CD4-positive, alpha-beta T cell treated with Interleukin-2 at 100 ng/mL for 4 hours (primary cell): ENCODE results near the gene SAT2.
"Not testable (repeated sequence)": the region's sequence is repeated elsewhere in the genome, so short reads cannot be mapped to it uniquely, and the experiment has no call there.

Experiments used
- DNase-seq: peaks from one replicate; pipeline ENCODE4 v3.0.0-alpha.2; 2020; ENCODE audit warnings: low spot score

Gene SAT2

DNA sequence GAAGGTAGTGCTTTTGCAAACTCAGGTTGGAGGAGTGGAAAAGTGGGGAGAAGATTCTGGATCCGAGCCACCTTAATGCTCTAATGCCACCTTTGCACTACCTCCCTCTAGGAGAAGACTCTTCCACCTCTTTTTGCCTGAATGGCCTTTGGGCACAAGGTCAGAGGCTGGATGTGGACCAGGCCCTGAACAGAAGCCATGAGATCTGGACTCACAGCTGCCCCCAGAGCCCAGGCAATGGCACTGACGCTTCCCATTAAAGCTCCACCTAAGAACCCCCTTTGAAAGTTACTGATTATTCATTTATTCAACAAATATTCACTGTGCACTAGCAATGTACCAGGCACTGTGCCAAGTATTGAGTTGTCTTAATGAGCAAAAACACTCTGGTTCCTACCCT lies 5.5 kb upstream of the SAT2 start:
- DNase-seq, result no peak

DNA sequence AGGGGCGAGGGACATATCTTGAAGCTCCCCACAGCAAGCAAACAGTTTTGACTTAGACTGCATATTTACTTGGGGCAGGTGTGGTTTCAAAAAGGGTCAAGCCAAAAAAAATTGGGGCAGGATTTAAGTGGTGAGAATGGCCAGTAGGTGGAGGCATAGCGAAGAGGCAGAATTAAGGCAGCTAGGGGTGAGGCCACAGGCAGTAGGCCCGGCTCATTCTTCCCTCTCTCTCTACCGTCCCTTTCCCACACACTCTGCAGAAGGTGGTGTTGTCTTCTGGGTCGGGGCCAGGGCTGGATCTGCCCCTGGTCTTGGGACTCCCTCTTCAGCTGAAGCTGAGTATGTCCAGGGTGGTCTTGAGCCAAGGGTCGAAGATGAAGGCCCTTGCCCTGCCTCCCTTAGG lies 4.9 kb upstream of the SAT2 start:
- DNase-seq, result peak; percentile 36

DNA sequence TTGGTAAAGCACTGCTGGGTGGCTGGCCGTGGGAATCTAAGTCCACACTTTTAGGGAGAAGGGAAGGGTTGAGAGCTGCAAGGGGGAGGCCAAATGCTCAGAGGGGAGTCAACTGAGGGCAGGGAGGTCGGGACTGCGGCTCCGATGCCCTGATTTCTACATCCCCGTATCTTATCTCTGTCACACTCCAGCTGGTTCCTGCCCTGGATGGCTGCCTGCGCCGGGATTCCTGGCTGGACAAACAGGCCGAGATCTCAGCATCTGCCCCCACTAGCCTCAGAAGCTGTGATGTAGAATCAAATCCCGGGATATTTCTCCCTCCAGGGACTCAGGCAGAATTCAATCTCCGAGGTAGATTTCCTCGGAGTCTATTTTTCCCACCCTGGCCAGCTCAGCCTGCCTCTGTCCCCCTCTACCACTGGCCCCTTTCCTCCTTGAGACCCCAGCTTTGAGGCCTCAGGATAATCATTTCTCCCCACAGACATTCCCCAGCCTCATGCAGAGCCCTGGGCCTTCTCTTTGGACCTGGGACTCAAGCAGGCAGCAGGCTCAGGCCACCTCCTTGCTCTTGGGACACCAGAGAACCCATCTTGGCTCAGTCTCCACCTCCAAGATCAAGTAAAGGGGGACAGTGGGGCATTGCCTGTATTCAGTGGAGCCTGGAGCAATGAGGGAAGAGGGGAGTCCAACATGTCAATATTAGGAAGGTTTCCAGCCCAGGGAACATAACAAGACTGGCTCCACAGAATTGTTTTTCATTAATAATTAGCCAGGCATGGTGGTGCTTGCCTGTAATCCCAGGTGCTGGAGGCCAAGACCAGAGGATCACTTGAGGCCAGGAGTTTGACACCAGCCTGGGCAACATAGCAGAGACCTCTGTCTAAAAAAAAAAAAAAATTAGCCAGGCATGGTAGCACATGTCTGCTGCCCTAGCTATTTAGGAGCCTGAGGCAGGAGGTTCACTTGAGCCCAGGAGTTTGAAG lies 4.1 kb upstream of the SAT2 start:
- DNase-seq, result no peak

DNA sequence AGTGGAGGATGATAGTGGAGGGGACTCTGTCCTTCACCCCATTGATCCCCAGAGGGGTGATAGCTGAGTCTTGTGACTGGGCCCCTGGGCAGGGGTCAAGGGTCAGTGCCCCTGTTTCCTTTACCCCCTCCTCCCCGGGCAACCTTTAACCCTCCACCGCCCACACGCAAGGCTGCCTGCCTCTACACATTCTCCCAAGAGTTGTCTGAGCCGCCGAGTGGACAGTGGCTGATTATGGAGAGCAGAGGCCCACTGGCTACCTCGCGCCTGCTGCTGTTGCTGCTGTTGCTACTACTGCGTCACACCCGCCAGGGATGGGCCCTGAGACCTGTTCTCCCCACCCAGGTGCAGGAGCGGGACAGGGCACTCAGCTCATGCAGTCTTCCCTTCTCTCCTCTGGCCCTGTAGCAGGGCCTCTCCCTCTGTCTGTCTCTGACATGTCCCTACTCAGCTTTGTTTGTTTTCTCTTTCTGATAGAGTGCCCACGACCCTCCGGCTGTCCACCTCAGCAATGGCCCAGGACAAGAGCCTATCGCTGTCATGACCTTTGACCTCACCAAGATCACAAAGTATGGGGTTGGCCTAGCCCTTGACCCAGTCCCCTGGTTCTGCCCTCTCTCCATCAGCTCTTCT lies 2.4 kb upstream of the SAT2 start, which contains the start of gene SHBG:
SHBG (plus strand) TSS at position 197 of the 633 bp plus-strand sequence; CDS start at position 235, 38 bp downstream.
- no peak for DNase-seq

DNA sequence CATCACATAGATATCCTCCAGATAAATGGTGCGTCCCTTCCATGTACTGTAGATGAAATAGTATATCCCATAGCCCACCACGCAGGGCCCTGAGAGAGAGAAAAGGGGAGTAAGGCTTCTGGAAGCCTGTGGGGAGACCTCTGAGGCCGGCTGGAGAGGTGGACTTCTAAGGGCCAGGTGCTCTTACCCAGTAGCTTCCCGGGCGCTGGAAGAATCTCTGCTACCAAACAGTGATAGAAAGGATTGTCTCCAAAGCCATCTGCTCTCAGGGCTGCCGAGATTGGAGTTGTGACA lies 718 bp downstream of the SAT2 start:
- no peak for DNase-seq

DNA sequence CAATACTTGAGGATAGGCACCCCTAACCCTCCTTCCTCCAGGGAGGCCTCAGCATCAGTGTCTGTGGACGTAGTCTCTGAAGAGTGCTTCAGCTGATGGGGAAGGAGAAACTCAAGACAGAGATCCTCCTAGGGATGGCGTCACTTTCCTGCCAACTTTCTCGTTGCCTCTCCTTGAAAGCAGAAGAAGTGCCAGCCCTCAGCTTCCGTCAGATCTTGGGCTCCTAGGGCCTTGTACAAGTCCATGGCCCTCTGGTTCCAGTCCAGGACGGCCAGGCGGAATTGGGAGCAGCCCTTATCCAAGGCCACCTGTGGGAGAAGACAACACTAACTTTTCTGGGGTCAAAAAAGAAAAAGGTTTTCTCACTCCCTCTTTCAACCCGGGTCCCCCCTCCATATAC lies 1.3 kb downstream of the SAT2 start:
- no peak for DNase-seq

DNA sequence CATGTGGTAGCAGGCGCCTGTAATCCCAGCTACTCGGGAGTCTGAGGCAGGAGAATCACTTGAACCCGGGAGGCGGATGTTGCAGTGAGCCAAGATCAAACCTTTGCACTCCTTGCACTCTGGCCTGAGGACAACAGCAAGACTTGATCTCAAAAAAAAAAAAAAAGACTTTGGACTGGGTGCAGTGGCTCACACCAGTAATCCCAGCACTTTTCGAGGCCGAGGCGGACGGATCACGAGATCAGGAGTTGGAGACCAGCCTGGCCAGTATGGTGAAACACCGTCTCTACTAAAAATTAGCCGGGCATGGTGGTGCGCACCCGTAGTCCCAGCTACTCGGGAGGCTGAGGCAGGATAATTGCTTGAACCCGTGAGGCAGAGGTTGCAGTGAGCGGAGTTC lies 1.9 kb downstream of the SAT2 start:
- DNase-seq, result not testable (repeated sequence)

DNA sequence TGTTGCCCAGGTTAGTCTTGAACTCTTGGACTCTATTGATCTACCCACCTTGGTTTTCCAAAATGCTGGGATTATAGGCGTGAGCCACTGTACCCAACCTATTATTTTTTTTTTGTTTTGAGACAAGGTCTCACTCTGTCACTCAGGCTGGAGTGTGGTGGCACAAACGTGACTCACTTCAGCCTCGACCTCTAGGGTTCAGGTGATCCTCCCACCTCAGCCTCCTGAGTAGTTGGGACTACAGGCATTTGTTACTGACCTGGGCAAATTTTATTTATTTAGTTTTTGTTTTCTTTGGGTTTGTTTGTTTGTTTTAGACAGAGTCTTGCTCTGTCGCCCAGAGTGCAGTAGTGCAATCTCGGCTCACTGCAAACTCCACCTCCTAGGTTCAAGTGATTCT lies 4.0 kb downstream of the SAT2 start:
- no peak for DNase-seq

DNA sequence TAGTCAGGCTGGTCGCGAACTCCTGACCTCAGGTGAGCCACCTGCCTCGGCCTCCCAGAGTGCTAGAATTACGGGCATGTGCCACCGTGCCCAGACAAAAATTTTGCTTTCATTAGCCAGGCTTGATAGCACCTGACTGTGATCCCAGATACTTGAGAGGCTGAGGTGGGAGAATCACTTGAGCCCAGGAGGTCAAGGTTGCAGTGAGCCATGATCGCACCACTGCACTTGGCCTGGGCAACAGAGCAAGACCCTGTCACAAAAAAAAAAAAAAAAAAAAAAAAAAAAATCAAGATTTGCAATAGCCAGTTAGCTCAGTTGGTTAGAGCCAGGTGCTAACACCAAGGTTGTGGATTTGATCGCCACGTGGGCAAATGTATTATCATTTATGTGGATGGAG lies 6.8 kb downstream of the SAT2 start:
- DNase-seq, result no peak

DNA sequence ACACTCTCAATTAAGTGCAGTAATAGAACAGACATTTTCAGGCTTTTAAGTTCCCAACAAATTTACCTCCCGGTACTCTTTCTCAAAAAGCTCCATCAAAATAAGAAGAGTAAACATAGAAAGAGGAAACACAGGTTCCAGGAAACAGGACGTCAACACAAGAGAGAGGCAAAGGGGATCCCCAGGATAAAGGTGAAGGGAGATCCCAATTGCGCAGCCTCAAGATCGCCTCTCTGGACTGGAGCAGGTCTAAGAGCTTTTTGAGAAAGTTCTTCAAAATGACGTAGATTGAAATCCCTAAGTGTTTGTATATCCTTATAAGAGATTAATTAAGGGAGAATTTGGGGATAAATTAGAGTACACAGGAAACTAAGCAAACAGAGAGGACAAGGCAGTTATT lies 9.0 kb downstream of the SAT2 start:
- no peak for DNase-seq

DNA sequence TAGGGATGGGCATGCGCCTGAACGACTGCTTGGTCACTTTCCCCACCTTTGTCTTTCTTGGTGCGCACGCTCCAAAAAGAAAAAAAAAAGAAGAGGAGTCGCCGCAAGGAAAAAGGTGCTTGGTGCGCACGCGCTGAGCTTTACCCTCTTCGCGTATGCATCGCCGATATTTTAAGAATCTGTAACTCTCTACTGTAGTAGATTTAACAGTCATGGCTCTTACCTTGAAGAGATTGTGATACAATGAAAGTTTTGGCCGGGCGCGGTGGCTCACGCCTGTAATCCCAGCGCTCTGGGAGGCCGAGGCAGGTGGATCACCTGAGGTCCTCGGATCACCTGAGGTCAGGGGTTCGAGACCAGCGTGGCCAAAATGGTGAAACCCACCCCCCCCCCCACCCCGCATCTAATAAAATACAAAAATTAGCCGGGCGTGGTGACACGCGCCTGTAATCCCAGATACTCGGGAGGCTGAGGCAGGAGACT lies 12.3 kb downstream of the SAT2 start:
- DNase-seq, result no peak

DNA sequence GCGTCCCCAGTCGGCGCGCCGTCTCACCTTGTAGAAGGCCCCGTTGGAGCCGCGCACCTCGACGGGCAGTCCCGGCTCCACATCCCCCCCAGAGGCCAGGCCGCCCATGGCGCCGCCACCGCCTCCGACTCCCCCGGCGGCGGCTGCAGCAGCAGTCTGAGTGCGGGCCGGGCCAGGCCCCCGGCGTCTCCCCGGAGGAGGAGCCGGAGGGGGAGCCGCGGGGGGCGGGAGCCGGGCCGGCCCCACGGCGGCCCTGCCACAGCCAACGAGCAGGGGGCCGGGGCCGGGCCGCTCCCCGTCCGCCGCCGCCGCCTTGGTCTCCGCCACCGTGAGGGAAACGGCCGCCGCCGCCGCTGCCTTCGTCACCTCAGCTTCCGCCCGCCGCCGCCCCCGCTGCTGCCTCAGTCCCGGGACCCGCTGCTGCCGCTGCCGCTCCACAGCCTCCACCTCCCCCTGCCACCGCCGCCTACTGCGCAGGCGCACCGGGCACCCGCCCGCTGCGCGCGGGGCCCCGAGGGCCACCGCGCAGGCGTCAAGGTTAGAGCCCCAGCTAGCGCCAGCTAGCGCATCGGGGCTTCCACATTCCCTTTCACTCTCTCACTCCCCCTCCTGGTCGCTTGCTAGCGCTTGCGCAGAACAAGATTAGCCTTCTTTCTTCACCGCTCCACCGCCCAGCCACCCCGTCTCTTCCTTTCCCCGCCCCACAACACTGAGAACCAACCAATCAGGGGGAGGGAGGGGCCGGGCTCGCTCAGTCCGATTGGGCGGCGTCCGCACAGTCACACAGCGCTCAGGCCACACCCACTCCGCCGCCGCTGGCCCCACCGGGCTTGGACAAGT lies 13.0 kb downstream of the SAT2 start, which contains the start of gene FXR2:
FXR2 (minus strand) TSS at position 473 of the 840 bp plus-strand sequence; CDS start at position 108, 365 bp downstream.
- peak; percentile 100 for DNase-seq

DNA sequence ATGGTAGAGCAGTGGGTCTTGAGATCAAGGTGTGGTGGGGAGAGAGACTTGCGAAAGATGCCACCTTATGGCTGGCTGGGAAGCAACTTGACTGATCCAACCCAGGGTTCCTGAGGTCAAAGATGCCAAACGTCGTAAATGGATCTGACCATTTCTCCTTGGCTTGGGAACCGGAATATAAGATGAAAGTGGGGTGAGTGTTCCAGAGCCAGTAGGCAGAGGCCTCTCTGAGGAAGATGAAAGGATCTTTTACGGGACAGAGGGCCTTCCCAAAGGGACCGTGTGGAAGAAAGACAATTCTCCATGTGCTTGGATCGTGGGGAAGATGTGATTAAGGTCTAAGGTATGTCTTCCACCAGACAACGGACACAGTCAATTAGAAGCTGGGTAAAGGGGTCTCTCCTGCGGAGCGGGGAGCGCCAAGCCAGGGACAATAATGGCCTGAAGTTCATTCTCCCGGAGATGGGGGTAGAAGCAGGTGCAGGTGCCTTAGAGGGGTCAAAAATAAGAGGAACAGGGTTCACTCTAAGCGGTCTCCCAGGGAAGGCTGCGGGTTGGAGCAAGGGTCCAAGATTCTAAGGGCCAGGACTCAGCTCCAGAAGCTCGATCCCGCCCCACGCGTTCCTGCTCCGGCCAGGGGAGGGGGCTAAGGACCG lies 13.7 kb downstream of the SAT2 start:
- DNase-seq, result no peak

DNA sequence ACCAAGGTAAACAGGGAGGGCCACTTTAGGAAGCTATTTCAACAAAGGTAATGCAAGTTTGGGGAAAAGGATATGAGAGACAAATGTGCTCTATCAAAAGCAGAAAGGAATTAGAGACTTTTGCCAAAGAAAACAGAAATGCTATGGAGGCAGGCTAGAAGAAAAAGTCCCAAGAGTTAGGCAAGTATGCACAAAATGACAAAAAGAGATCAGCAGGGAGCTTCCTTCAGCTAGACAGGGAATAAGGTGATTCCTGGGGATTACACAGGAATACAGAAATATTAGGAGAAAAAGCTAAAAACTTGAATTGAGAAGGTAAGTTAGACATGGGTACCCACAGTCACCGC lies 15.4 kb downstream of the SAT2 start:
- no peak for DNase-seq

DNA sequence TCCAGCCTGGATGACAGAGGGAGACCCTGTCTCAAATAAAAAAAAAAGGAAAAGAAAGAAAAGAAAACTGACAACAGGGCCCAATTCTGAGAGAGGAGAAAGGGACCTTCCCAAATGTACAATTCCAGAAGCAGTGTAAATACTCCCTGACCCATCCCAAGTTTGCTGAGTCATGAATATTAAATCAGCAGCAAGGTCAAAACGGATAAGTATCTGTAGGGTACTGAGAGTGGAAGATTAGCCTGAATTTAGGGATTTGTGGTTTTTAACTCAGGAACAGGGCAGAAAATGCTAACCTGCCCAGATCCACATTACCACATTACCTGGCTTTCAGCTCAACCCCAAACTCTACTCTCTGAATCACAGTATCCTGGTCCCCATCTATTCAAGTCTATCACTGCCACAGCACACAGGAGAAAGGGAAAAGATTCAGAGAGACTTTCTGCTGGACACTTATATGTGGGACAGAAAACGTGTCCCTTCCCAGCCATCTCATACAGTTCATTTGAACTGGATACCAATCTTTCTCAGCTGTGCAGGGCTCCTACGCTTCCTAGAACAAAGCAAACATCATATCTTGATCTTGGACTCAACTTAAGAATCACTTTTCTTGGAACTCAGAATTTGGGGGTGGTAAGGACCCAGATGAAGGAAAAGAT lies 15.9 kb downstream of the SAT2 start:
- DNase-seq, result no peak

DNA sequence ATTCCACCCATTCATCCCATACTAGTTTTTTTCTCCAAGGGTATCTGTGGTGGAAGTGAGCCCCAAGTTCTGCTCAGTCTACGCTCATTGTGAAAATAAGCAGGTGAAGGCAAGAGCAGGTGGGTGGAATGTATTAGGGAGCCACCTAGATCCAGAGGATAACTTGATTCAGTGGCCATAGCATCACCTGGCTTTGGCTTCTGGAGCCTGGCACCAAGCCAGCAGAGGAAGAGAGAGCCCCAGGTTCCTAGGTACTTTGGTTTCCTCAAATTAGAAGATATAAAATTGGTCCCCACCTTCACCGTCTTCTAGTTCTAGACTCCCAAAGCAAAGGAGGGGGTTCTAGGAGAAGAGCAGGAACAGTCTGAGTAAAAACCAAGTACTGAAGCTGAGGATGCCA lies 17.0 kb downstream of the SAT2 start:
- DNase-seq, result no peak

DNA sequence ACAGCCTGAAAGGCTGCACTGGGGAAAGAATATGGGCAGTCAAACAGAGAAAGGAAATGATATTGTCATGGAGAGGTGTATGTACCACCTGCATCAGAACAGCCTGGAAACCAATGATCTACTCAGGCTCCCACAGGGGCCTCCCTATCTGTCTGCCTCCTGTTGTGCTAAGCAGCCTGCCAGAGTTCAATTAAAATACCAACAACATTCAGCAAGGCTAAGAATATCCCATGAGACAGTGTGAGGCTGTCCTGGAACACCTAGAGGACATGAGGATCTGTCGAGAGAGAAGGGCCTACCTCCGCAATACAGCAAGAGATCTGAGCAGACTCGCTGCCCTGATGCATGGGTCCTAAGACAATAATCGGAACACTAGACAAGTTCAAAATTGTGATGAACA lies 21.3 kb downstream of the SAT2 start:
- DNase-seq, result no peak

DNA sequence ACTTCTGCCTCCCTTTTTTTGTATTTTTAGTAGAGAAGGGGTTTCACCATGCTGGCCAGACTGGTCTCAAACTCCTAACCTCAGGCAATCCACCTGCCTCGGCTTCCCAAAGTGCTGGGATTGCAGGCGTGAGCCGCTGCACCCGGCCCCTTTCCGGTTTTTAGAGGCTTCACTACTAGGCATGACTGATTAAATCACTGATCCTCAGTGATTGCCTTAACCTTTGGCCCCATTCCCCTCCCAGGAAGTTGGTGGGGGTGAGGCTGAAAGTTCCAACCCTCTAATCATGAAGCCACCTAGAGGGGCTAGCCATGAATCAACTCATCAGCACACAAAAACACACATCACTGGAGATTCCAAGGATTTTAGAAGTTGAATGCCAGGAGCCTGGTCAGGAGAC lies 30.1 kb downstream of the SAT2 start:
- DNase-seq, result not testable (repeated sequence)

DNA sequence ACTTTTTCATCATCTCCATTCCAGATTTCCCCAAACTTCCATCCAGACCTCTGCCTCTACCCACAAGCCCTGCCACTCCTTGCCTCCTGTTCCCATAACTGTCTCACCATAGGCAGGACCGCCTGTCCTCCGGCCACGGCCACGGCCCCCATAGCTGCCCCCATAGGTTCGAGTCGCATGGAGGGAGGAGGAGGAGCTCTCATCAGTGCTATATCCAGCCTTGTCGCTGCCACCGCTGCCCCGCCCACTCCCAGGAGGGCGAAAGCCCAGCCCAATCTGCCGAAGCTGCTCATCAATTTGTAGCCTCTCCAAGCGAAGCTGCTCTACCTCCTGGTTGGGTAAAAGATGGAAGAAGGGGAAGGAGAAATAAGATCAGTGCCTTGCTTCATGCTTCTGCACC lies 34.3 kb downstream of the SAT2 start:
- DNase-seq, result no peak

DNA sequence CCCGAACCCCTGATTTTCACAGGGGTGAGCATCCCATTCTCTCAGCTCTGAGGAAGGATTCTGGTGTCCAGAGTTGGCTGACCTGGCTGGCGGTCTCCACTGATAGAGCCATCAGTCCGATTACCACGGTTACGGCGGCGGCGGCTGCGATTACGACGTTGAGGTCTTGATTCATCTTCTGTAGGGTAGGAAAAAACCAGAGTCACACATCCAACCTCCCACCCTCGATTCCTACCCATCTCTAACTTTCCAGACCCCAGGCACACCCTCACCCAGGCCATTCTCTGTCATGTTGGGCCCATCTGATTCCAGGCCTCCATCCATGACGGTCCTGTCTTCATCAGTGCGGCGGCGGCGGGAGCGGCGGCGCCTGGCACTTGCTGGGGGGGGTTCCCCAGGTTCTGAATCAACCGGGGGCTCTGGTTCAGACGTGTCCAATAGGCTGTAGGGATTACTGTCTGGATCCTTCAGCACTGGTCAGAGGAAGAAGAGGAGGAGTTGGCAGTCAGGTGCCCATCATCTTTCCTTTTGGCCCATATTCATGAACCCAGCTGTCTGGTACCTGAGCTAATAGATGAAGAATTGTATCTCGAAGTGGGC lies 35.1 kb downstream of the SAT2 start:
- no peak for DNase-seq

DNA sequence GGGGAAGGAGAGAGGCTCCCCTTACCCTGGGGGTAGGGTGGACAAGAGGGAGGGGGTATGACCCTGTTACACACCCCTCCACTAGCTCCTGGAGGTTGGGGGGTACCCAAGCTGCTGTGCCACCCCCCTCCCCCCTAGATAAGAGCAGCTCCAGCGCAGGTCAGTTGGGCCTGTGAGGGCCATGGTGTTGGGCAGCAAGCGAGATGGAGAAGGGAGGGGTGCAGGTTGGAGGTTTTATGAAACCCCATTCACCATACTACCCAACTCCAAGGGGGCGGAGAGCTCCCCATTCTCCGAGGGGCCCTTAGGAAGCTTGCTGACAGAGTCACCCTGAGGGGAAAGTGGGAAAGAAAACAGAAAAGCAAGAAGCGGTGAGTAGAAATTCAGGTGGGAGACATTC lies 36.0 kb downstream of the SAT2 start:
- no peak for DNase-seq
